LNCaP clone FGC (cell line): ENCODE data around the gene ZNF774.

Experiments used
- DNase-seq: peaks from one replicate; pipeline ENCODE4 v3.0.0-alpha.2; 2011; ENCODE audit warnings: low read depth
- H3K4me3 ChIP-seq: 2 replicates; pipeline ENCODE4 v1.5.1; 2011; ENCODE audit warnings: mild to moderate bottlenecking, low read depth, low read length, control low read depth
- TF ChIP-seq, protein P1 (sequence below): IDR thresholded peaks from 2 replicates; pipeline ENCODE4 v1.5.1; 2012; ENCODE audit warnings: mild to moderate bottlenecking; ENCODE audit not compliant: control insufficient read depth, insufficient read depth; ENCODE audit errors: extremely low read depth

The ZNF774 gene

DNA sequence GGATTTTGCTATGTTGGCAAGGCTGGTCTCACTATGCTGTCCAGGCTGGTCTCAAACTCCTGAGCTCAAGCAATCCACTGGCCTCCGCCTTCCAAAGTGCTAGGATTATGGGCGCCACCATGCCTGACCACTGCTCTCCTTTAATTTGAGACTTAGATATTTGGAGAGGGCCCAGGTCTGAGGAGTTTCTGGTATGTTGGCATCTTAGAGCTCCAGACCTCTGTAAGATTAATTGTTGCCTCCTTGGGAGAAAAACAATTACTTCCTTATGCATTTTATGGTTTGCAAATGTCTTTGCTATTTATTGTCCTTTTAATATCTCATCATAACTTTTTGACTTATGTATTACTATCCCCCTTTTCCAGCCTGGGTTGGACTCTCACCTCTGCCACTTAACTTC lies 2.9 kb downstream of the ZNF774 start:
- no peak for DNase-seq
- TF ChIP-seq, protein P1, sequence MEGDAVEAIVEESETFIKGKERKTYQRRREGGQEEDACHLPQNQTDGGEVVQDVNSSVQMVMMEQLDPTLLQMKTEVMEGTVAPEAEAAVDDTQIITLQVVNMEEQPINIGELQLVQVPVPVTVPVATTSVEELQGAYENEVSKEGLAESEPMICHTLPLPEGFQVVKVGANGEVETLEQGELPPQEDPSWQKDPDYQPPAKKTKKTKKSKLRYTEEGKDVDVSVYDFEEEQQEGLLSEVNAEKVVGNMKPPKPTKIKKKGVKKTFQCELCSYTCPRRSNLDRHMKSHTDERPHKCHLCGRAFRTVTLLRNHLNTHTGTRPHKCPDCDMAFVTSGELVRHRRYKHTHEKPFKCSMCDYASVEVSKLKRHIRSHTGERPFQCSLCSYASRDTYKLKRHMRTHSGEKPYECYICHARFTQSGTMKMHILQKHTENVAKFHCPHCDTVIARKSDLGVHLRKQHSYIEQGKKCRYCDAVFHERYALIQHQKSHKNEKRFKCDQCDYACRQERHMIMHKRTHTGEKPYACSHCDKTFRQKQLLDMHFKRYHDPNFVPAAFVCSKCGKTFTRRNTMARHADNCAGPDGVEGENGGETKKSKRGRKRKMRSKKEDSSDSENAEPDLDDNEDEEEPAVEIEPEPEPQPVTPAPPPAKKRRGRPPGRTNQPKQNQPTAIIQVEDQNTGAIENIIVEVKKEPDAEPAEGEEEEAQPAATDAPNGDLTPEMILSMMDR: no peak
- H3K4me3 ChIP-seq: no peak overlapping the region

DNA sequence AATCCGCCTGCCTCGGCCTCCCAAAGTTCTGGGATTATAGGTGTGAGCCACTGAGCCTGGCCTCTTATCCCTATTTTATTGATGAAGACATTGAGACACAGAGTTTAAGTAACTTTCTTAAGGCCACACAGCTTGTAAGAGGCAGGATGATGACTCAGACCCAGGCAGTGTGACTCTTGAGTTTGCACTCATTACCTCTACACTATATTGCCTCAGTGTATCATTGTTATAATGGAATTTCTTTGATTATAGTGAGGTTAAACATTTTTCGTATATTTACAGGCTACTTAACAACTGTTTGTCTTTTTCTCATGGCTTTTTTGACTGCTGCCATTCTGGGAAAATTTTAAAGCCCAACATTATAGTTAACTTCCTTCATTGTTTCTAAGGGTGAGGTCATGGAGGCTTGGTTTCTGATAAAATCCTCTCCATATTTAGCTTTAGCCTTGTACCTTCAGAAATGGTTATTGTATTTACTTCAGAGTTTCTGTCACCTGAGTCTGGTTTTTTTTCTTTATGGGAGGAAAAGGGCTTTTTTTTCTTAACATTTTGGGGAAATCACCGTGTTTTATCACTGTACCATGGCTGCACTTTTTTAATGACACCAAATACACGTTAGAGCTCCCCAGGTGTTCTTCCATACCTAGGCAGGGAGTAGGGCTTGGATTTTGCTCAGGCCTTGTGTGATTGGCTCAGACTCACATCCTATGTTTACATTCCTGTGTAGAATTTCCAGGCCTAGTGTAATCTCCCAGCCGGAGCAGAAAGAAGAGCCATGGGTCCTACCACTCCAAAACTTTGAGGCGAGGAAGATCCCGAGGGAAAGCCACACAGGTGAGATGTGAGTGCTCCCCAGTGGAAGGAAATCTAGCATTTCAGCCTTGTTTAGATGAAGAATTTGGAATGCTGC lies 6.3 kb downstream of the ZNF774 start:
- no peak for DNase-seq
- H3K4me3 ChIP-seq: no peak overlapping the region

GRCh38 chr15:90360746-90361145 lies 8.7 kb downstream of the ZNF774 start:
- TF ChIP-seq, protein P1: no peak
- H3K4me3 ChIP-seq: no peak overlapping the region
- no peak for DNase-seq

More for the DNA sequence above, 6.3 kb downstream of the ZNF774 start:
- TF ChIP-seq, protein P1: no peak

DNA sequence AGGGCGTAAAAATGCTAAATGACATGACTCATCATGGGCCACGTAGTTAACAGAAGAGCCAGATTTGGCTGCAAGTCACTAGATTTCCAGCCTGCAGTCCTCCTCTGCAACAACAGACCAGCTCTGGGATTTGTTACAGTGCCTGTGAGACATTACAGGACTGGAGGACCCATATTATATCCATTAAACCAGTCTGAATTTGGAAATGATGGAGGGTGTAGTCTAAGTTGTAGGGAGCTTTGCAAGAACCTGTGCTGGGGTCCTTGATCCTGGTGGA lies 10.8 kb downstream of the ZNF774 start:
- no peak overlapping the region for H3K4me3 ChIP-seq
- TF ChIP-seq, protein P1: no peak
- DNase-seq: no peak

- no peak for DNase-seq
- no peak overlapping the region for H3K4me3 ChIP-seq
- TF ChIP-seq, protein P1: no peak
Observed at GRCh38 chr15:90364251-90364650, 12.2 kb downstream of the ZNF774 start.

- TF ChIP-seq, protein P1: no peak
- no peak for DNase-seq
- H3K4me3 ChIP-seq: no peak overlapping the region
Observed at GRCh38 chr15:90365414-90366055, 13.5 kb downstream of the ZNF774 start.
